H9 (cell line): ENCODE results near the gene F7. TPM values are rescaled to one million over a fixed set of nuclear protein-coding genes. Genes with fewer than 3 reads are reported as not detected.

ENCODE experiments used
- DNase-seq: peaks from one replicate; pipeline ENCODE4 v3.0.0-alpha.2; 2017
- H2AFZ ChIP-seq: one replicate; pipeline ENCODE4 v1.6.1; 2013; ENCODE audit warnings: mild to moderate bottlenecking, low read length, control low read depth, moderate library complexity
- H2AK5ac ChIP-seq: 2 replicates; pipeline ENCODE4 v1.6.1; 2013; ENCODE audit warnings: low read length, control low read depth, mixed read lengths; ENCODE audit not compliant: insufficient read length
- H2BK120ac ChIP-seq: one replicate; pipeline ENCODE4 v1.6.1; 2013; ENCODE audit warnings: low read depth, mild to moderate bottlenecking, low read length, control low read depth, inconsistent platforms; ENCODE audit not compliant: poor library complexity, severe bottlenecking
- H2BK12ac ChIP-seq: 2 replicates; pipeline ENCODE4 v1.6.1; 2013; ENCODE audit warnings: low read length, control low read depth, mixed read lengths, low read depth; ENCODE audit not compliant: insufficient read length
- H2BK15ac ChIP-seq: 2 replicates; pipeline ENCODE4 v1.6.1; 2013; ENCODE audit warnings: low read depth, low read length, control low read depth
- H2BK20ac ChIP-seq: one replicate; pipeline ENCODE4 v1.6.1; 2013; ENCODE audit warnings: low read depth, mild to moderate bottlenecking, low read length, control low read depth, inconsistent platforms; ENCODE audit not compliant: poor library complexity, severe bottlenecking
- H2BK5ac ChIP-seq: 2 replicates; pipeline ENCODE4 v1.6.1; 2013; ENCODE audit warnings: low read length, control low read depth, mixed read lengths; ENCODE audit not compliant: insufficient read length
- H3K14ac ChIP-seq: 2 replicates; pipeline ENCODE4 v1.6.1; 2013; ENCODE audit warnings: low read length, control low read depth; ENCODE audit not compliant: insufficient read depth
- H3K18ac ChIP-seq: 2 replicates; pipeline ENCODE4 v1.6.1; 2013; ENCODE audit warnings: low read depth, mild to moderate bottlenecking, mixed read lengths, low read length, control low read depth; ENCODE audit not compliant: insufficient read length
- H3K23ac ChIP-seq: 2 replicates; pipeline ENCODE4 v1.6.1; 2013; ENCODE audit warnings: low read length, control low read depth, mixed read lengths, low read depth; ENCODE audit not compliant: insufficient read length
- H3K23me2 ChIP-seq: 2 replicates; pipeline ENCODE4 v1.6.1; 2013; ENCODE audit warnings: low read depth, mild to moderate bottlenecking, mixed read lengths, low read length, control low read depth; ENCODE audit not compliant: insufficient read length, poor library complexity, severe bottlenecking
- H3K27ac ChIP-seq: 2 replicates; pipeline ENCODE4 v1.5.1; 2013; ENCODE audit warnings: low read length, control low read depth, mixed read lengths, low read depth; ENCODE audit not compliant: insufficient read length
- H3K27me3 ChIP-seq: 2 replicates; pipeline ENCODE4 v1.6.1; 2013; ENCODE audit warnings: low read length, control low read depth, inconsistent platforms; ENCODE audit not compliant: insufficient read depth
- H3K4ac ChIP-seq: 2 replicates; pipeline ENCODE4 v1.6.1; 2013; ENCODE audit warnings: low read depth, mild to moderate bottlenecking, control low read depth, inconsistent platforms, low read length, moderate library complexity
- H3K4me1 ChIP-seq: 2 replicates; pipeline ENCODE4 v1.6.1; 2013; ENCODE audit warnings: low read length, control low read depth, inconsistent platforms; ENCODE audit not compliant: insufficient read depth
- H3K4me2 ChIP-seq: 2 replicates; pipeline ENCODE4 v1.6.1; 2013; ENCODE audit warnings: low read length, control low read depth, mixed read lengths; ENCODE audit not compliant: insufficient read length, insufficient read depth
- H3K56ac ChIP-seq: 2 replicates; pipeline ENCODE4 v1.6.1; 2013; ENCODE audit warnings: low read depth, mild to moderate bottlenecking, mixed read lengths, low read length, control low read depth; ENCODE audit not compliant: insufficient read length
- H3K79me1 ChIP-seq: 2 replicates; pipeline ENCODE4 v1.6.1; 2013; ENCODE audit warnings: low read depth, mild to moderate bottlenecking, moderate library complexity, low read length, control low read depth, inconsistent platforms; ENCODE audit not compliant: insufficient read depth, poor library complexity, severe bottlenecking
- H3K79me2 ChIP-seq: 2 replicates; pipeline ENCODE4 v1.6.1; 2013; ENCODE audit warnings: low read length, control low read depth, inconsistent platforms; ENCODE audit not compliant: insufficient read depth
- H3K9ac ChIP-seq: 2 replicates; pipeline ENCODE4 v1.6.1; 2013; ENCODE audit warnings: low read length, control low read depth, mixed read lengths; ENCODE audit not compliant: insufficient read length; ENCODE audit errors: extremely low read depth
- H3K9me3 ChIP-seq: one replicate; pipeline ENCODE4 v1.6.1; 2013; ENCODE audit warnings: low read depth, low read length, inconsistent platforms; ENCODE audit not compliant: control insufficient read depth
- H3T11ph ChIP-seq: one replicate; pipeline ENCODE4 v1.6.1; 2013; ENCODE audit warnings: mild to moderate bottlenecking, low read length, control low read depth, inconsistent platforms
- H4K20me1 ChIP-seq: one replicate; pipeline ENCODE4 v1.6.1; 2013; ENCODE audit not compliant: control insufficient read depth, insufficient read length, insufficient read depth
- H4K5ac ChIP-seq: 2 replicates; pipeline ENCODE4 v1.6.1; 2013; ENCODE audit warnings: low read depth, mild to moderate bottlenecking, mixed read lengths, low read length, control low read depth; ENCODE audit not compliant: insufficient read length
- H4K8ac ChIP-seq: replicated peaks from 2 replicates; pipeline ENCODE4 v1.6.1; 2013; ENCODE audit warnings: low read length, control low read depth, mixed read lengths, low read depth; ENCODE audit not compliant: insufficient read length
- H4K91ac ChIP-seq: 2 replicates; pipeline ENCODE4 v1.6.1; 2013; ENCODE audit warnings: low read depth, mild to moderate bottlenecking, moderate library complexity, mixed read lengths, low read length, control low read depth; ENCODE audit not compliant: insufficient read length
- H3K27ac Mint-ChIP-seq, 3 experiments: 2 replicates in 2 of 3; 3 replicates in 1 of 3; pipeline ENCODE4 v1.8.0; 2020 to 2021; ENCODE audit warnings: mixed read lengths in 3 of 3, mild to moderate bottlenecking in 1 of 3, moderate library complexity in 1 of 3
- H3K27me3 Mint-ChIP-seq: 2 replicates; pipeline ENCODE4 v1.8.0; 2021; ENCODE audit warnings: low read depth, mild to moderate bottlenecking, moderate library complexity, mixed read lengths
- H3K36me3 Mint-ChIP-seq, 3 experiments: 2 replicates in 2 of 3; 3 replicates in 1 of 3; pipeline ENCODE4 v1.8.0; 2020 to 2021; ENCODE audit warnings: low read depth in 3 of 3, mixed read lengths in 3 of 3; ENCODE audit not compliant: insufficient read depth in 1 of 3
- H3K4me1 Mint-ChIP-seq, 2 experiments: 2 replicates each; pipeline ENCODE4 v1.8.0; 2020; ENCODE audit warnings: mixed read lengths in 2 of 2
- H3K4me3 Mint-ChIP-seq, 2 experiments: 2 replicates in 1 of 2; 3 replicates in 1 of 2; pipeline ENCODE4 v1.8.0; 2020 to 2021; ENCODE audit warnings: mild to moderate bottlenecking in 2 of 2, mixed read lengths in 2 of 2, moderate library complexity in 1 of 2
- H3K9me3 Mint-ChIP-seq, 2 experiments: 2 replicates in 1 of 2; 3 replicates in 1 of 2; pipeline ENCODE4 v1.8.0; 2020; ENCODE audit warnings: mild to moderate bottlenecking in 2 of 2, mixed read lengths in 2 of 2, moderate library complexity in 1 of 2
- WGBS: extraction: QIAGEN DNeasy Blood & Tissue Kit; methylation state at CpG from one replicate; pipeline ENCODE4 v1.1.7; 2013; ENCODE audit warnings: missing lambda C conversion rate, low lambda C conversion rate, mixed read lengths; ENCODE audit not compliant: insufficient read length; ENCODE audit errors: extremely low coverage; 5-methylcytosine and 5-hydroxymethylcytosine counted together
- total RNA-seq: library from RNA; stranded (reverse); gene quantifications from 2 replicates; pipeline ENCODE4 v1.2.1, GENCODE V29; 2021
- TF ChIP-seq, protein P1 (sequence below): fragments of 200-600 bp; sonication (generic); conservative IDR thresholded peaks from 3 replicates; pipeline ENCODE4 v1.8.0; 2021; ENCODE audit warnings: antibody characterized with exemption, mild to moderate bottlenecking

F7 gene
- total RNA-seq, 1 experiment from 2014 or later, result 0.81 TPM

DNA sequence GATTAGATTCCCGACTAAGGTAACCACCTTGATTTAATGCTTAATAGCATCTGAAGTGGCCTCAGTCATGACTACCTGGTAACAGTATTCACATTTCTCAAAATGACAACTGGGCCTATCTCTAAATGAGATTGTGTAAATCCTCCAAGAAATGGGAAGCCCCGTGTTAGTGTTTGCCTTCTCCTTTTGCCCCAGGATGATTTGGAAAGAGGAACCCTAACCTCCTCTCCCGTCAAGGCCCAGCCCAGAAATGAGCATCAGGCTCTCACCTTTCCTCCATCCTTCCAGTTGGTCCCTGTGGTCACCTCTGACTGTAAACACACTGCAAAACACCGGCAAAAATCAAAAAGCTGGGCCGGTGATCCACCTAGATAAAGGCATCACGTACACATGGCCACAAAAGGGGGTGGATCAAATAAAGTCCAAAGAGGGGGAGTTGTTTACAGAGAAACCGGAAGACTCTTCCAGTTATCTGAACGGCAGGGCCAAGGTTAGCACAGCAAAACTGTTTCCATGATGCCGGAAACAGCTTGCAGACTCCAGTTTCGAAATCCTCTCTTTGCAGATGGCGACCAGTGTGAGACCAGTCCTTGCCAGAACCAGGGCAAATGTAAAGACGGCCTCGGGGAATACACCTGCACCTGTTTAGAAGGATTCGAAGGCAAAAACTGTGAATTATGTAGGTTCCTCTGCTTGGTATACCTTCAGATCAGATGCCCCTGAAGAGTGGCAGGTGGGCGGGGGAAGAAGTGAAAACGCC lies 33.4 kb downstream of the F7 start:
- peak; percentile 18 for DNase-seq
- Histone ChIP-seq H3K56ac (no peak overlapping the region), H4K20me1 (no peaks in the 10 kb centered on the region), H3K14ac (no peak overlapping the region), H2BK120ac (no peak overlapping the region), H2AFZ (no peak overlapping the region), H3T11ph (no peak overlapping the region), H3K27me3 (no peaks in the 10 kb centered on the region), H3K23ac (no peak overlapping the region), H3K4ac (no peak overlapping the region), H2BK5ac (no peak overlapping the region), H2BK20ac (no peak overlapping the region), H3K23me2 (no peaks in the 10 kb centered on the region), H4K5ac (no peak overlapping the region), H3K18ac (no peak overlapping the region), H2BK15ac (no peak overlapping the region), H3K79me1 (no peaks in the 10 kb centered on the region), H3K9ac (no peak overlapping the region), H2AK5ac (no peak overlapping the region), H3K27ac (no peak overlapping the region), H3K4me2 (no peak overlapping the region), H4K91ac (no peak overlapping the region), H3K9me3 (no peaks in the 10 kb centered on the region), H2BK12ac (no peak overlapping the region), H4K8ac (no peak overlapping the region), H3K79me2 (no peaks in the 10 kb centered on the region), H3K4me1 (no peaks in the 10 kb centered on the region)
- Mint-ChIP-seq H3K36me3 (no peaks in the 10 kb centered on the region; a peak in 1 of 7 replicates), H3K9me3 (no peaks in the 10 kb centered on the region), H3K4me3 (no peak overlapping the region), H3K27ac (no peak overlapping the region; a peak in 1 of 7 replicates), H3K4me1 (peaks cover 14 to 37% of the 10 kb centered on the region in 2 experiments), H3K27me3 (no peaks in the 10 kb centered on the region; the same call in 1 of the 2 replicates)
- TF ChIP-seq, protein P1, sequence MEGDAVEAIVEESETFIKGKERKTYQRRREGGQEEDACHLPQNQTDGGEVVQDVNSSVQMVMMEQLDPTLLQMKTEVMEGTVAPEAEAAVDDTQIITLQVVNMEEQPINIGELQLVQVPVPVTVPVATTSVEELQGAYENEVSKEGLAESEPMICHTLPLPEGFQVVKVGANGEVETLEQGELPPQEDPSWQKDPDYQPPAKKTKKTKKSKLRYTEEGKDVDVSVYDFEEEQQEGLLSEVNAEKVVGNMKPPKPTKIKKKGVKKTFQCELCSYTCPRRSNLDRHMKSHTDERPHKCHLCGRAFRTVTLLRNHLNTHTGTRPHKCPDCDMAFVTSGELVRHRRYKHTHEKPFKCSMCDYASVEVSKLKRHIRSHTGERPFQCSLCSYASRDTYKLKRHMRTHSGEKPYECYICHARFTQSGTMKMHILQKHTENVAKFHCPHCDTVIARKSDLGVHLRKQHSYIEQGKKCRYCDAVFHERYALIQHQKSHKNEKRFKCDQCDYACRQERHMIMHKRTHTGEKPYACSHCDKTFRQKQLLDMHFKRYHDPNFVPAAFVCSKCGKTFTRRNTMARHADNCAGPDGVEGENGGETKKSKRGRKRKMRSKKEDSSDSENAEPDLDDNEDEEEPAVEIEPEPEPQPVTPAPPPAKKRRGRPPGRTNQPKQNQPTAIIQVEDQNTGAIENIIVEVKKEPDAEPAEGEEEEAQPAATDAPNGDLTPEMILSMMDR, result no peak
- no CpG with 5 or more reads among the region's 16 CpGs for WGBS
